Kidney (tissue), 14 donors: Measurements from ENCODE around the gene SLC2A9. TPM values are rescaled to one million over a fixed set of nuclear protein-coding genes. Genes with fewer than 3 reads are reported as not detected.

Source experiments
- DNase-seq, 5 donors: peaks; one replicate each; pipeline ENCODE4 v3.0.0-alpha.2; 2013 to 2020
- FAIRE-seq: peaks from 2 replicates; lab custom pipeline; 2012; peaks lifted over from hg19 to GRCh38; lab: Jason Lieb, UNC
- H3K27ac ChIP-seq, 2 donors: one replicate each; pipeline ENCODE4 v1.7.0; 2013; ENCODE audit warnings: low read depth in 2 of 2, low read length in 2 of 2, inconsistent platforms in 1 of 2
- H3K27me3 ChIP-seq: one replicate; pipeline ENCODE4 v1.7.1; 2013; ENCODE audit warnings: low read length, inconsistent platforms; ENCODE audit not compliant: control insufficient read depth, insufficient read depth
- H3K36me3 ChIP-seq, 3 donors: one replicate each; pipeline versions ENCODE4 v1.7.0 to v1.7.1; 2013; ENCODE audit warnings: low read length in 3 of 3, control low read depth in 1 of 3, inconsistent platforms in 1 of 3; ENCODE audit not compliant: insufficient read depth in 3 of 3, control insufficient read depth in 2 of 3
- H3K4me1 ChIP-seq, 3 donors: one replicate each; pipeline versions ENCODE4 v1.7.0 to v1.7.1; 2013; ENCODE audit warnings: low read length in 3 of 3, inconsistent platforms in 1 of 3, low read depth in 1 of 3; ENCODE audit not compliant: control insufficient read depth in 2 of 3, insufficient read depth in 2 of 3
- H3K4me3 ChIP-seq, 3 donors: one replicate each; pipeline versions ENCODE4 v1.7.0 to v1.8.1; 2013; ENCODE audit warnings: low read length in 3 of 3, control low read depth in 1 of 3, inconsistent platforms in 1 of 3
- H3K9ac ChIP-seq, 3 donors: one replicate each; pipeline versions ENCODE4 v1.7.0 to v1.7.1; 2013; ENCODE audit warnings: low read length in 3 of 3, control low read depth in 1 of 3, inconsistent platforms in 1 of 3
- H3K9me3 ChIP-seq, 3 donors: one replicate each; pipeline versions ENCODE4 v1.7.0 to v1.7.1; 2013; ENCODE audit warnings: low read length in 3 of 3, control low read depth in 1 of 3, inconsistent platforms in 1 of 3; ENCODE audit not compliant: control insufficient read depth in 2 of 3, insufficient read depth in 1 of 3
- intact Hi-C: fragments of 100-400 bp; cut with DNase I; formaldehyde crosslinking; loops from one replicate; pipeline ENCODE4 v1.11.1; 2022
- polyA plus RNA-seq: library from polyadenylated mRNA; stranded (reverse); fragments of 350-450 nt; fragmentation: Illumina TruSeq; extraction: RNeasy Lipid Tissue Mini Kit (QIAGEN cat#74804); gene quantifications from one replicate; pipeline ENCODE4 v1.2.3, GENCODE V29; 2014; ENCODE audit warnings: low read depth, low replicate concordance; ENCODE audit not compliant: insufficient read depth
- total RNA-seq: library from RNA; stranded (reverse); fragmentation: NEBNext Ultra II Directional; extraction: Animal tissue kit (Norgen Biotek cat#: 25700); gene quantifications from one replicate; pipeline ENCODE4 v1.2.1, GENCODE V29; 2021
- TF ChIP-seq, protein P1 (sequence below): IDR thresholded peaks from 3 replicates; pipeline ENCODE4 v1.5.1; 2012; ENCODE audit warnings: mild to moderate bottlenecking, moderate library complexity, borderline replicate concordance; ENCODE audit not compliant: insufficient read depth; ENCODE audit errors: extremely low read depth
- donor health status: control.
- donor health status: control.
- donor health status: control.
- donor health status: control.
- donor health status: control.
- donor health status: DM: yes; HTN: yes; CAD: no.
- donor health status: Normal renal cell carcinoma (clear cell type).

The SLC2A9 gene
- total and polyA plus RNA-seq, 2 donors from 2014 or later: 41.5 to 47.6 TPM

DNA sequence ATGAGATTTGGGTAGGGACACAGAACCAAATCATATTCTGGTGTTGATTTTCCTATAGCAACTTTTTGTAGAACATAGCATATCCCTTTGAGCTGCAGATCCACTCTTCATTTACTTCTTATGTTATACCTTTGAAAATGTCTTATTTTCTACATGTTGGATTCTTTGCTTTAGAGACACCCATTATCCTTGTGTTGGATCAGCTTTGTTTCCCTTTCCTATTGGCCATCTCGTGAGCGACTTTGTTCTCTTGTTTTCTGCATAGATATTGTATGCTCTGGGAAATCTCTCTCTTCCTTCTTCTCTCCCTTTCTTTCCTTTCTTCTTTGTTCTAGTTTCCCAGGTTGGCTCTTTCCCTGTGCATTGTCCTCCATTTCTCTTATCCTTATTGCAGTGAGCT lies 180.2 kb downstream of the SLC2A9 start:
- TF ChIP-seq, protein P1, sequence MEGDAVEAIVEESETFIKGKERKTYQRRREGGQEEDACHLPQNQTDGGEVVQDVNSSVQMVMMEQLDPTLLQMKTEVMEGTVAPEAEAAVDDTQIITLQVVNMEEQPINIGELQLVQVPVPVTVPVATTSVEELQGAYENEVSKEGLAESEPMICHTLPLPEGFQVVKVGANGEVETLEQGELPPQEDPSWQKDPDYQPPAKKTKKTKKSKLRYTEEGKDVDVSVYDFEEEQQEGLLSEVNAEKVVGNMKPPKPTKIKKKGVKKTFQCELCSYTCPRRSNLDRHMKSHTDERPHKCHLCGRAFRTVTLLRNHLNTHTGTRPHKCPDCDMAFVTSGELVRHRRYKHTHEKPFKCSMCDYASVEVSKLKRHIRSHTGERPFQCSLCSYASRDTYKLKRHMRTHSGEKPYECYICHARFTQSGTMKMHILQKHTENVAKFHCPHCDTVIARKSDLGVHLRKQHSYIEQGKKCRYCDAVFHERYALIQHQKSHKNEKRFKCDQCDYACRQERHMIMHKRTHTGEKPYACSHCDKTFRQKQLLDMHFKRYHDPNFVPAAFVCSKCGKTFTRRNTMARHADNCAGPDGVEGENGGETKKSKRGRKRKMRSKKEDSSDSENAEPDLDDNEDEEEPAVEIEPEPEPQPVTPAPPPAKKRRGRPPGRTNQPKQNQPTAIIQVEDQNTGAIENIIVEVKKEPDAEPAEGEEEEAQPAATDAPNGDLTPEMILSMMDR: no peak
- Histone ChIP-seq H3K27me3 (no peaks in the 10 kb centered on the region), H3K9me3 (peaks cover 0 to 14% (median 0%) of the 10 kb centered on the region in 3 donors), H3K4me3 (no peak overlapping the region), H3K36me3 (no peaks in the 10 kb centered on the region), H3K4me1 (no peaks in the 10 kb centered on the region), H3K27ac (no peak overlapping the region), H3K9ac (no peak overlapping the region)
- FAIRE-seq (no peak), DNase-seq (no peak)
- intact Hi-C loops: no loop called here

DNA sequence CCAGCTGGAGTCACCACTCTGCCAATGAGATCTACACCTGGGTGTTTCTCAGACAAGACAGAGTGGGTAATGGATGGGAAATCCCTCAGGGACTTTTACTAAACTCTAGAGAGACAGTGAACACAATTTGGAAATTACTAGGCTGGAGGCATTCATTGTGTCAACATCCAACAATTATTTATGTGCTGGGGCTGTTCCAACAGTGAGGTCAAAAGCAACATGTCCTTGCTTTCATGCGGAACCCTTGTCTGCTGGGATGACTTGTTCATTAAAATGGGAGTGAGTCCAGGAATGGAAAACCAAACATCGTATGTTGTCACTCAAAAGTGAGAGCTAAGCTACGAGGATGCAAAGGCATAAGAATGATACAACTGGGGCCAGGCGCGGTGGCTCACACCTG lies 185.9 kb downstream of the SLC2A9 start:
- intact Hi-C loops: no loop called here

DNA sequence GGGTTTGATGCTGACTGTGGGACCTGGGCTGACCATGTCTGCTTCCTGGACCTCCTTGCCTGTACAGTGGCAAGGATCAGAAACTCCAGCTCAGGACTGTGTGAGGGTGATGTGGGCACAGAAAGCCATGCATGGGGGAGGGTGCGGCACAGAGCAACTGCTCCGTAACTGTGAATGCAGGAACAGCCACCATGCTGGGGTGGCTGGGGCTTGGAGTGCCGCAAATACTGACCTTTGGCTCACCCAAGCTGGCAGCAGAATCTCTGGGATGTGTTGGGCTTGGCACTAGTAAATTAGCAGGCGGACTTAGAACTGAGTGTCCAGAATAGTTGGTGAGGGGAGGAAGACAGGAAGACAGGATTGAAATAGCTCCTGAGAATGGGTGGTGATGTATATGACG lies 187.9 kb downstream of the SLC2A9 start:
- Histone ChIP-seq H3K9me3 (no peaks in the 10 kb centered on the region), H3K36me3 (peaks cover 0 to 6% (median 0%) of the 10 kb centered on the region in 3 donors), H3K9ac (no peak overlapping the region), H3K4me3 (no peak overlapping the region), H3K27ac (no peak overlapping the region), H3K4me1 (no peaks in the 10 kb centered on the region), H3K27me3 (no peaks in the 10 kb centered on the region)
- intact Hi-C loops: no loop called here
- TF ChIP-seq, protein P1: no peak
- DNase-seq (no peak), FAIRE-seq (no peak)

More for the DNA sequence above, 185.9 kb downstream of the SLC2A9 start:
- H3K9me3 ChIP-seq: no peaks in the 10 kb centered on the region
- H3K4me3 ChIP-seq: no peak overlapping the region
- no peak overlapping the region for H3K9ac ChIP-seq
- FAIRE-seq (no peak), DNase-seq (peak in 3 of 5 donors; percentile 22 to 70 (median 53))
- peaks cover 0 to 5% (median 0%) of the 10 kb centered on the region in 3 donors for H3K36me3 ChIP-seq
- H3K4me1 ChIP-seq: no peaks in the 10 kb centered on the region
- TF ChIP-seq, protein P1: no peak
- no peaks in the 10 kb centered on the region for H3K27me3 ChIP-seq
- H3K27ac ChIP-seq: no peak overlapping the region

DNA sequence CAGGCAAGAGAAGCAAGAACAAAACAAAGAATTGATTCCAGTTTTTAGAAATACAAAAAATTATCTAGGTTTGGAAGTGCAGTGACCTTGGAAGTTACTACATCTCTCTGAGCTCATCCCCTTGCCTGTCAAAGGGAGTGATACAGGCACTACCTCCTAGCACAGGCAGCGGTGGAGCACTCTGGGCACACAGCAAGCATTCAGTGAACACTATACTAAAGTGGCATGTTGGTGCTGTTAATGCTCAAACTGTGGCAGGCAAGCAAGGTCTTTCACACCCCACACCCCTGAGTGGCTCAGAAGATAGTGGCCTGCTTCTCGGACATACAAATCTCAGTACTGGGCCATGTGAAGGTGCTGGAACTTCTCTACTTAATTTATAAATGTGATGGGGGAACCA lies 188.7 kb downstream of the SLC2A9 start:
- intact Hi-C loops: no loop called here
- H3K36me3 ChIP-seq: peaks cover 0 to 6% (median 0%) of the 10 kb centered on the region in 3 donors
- TF ChIP-seq, protein P1: no peak
- H3K4me1 ChIP-seq: no peaks in the 10 kb centered on the region
- FAIRE-seq (no peak), DNase-seq (no peak)
- H3K27ac ChIP-seq: no peak overlapping the region
- H3K4me3 ChIP-seq: no peak overlapping the region
- no peaks in the 10 kb centered on the region for H3K9me3 ChIP-seq
- no peak overlapping the region for H3K9ac ChIP-seq
- no peaks in the 10 kb centered on the region for H3K27me3 ChIP-seq
